GM19463 (cell line): ENCODE results near the gene GTF2B.
"Not testable (repeated sequence)": the region's sequence is repeated elsewhere in the genome, so short reads cannot be mapped to it uniquely, and the experiment has no call there.

ENCODE experiments used
- ATAC-seq: cut with Tn5 transposase; IDR thresholded peaks from one replicate; pipeline ENCODE4 v1.9.1; 2021; ENCODE audit warnings: mild to moderate bottlenecking, moderate library complexity; ENCODE audit not compliant: unreplicated experiment

GTF2B gene

GRCh38 chr1:88888750-88889149, 2.6 kb downstream of the GTF2B start:
- no peak for ATAC-seq

DNA sequence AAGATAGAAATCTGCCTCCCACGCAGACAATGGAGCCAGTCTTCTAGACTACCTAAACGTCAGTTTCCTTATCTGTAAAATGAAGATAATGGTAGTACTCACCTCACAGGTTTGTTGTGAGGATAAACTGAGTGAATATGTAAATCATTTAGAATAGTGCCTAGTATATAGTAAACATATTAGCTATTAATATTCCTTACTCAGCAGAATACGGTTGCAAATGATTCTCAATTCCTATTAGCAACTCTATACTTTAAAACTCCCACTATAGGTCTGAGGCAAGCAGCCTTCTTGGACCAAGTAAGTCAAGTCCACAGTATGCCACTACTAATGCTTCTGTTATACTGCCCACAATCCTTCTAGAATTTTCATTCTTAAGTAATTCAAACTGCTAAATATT, 5.4 kb downstream of the GTF2B start:
- ATAC-seq, result no peak

- ATAC-seq, result no peak
These were observed 8.2 kb downstream of the GTF2B start for GRCh38 chr1:88883156-88883555.

- ATAC-seq, result not testable (repeated sequence)
These were observed 10.7 kb downstream of the GTF2B start for GRCh38 chr1:88880717-88881116.

DNA sequence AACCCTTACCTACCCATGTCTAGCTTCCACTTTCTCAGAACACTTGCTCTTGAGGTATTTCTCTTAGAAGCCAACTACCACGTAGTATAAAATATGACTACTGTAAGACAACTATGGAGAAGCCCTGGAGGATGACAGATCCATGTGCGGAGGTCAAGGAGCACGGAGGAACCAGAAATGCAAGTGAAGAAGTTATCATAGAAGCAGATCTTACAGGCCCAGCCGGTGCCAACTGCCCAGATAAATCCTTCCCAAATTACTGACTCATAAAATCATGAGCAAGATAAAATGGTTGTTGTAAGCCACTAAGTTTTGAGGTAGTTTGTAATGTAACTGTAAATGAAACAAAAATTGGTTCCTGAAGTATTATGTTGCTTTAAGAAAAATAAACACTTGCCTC, 12.6 kb downstream of the GTF2B start:
- ATAC-seq, result no peak

DNA sequence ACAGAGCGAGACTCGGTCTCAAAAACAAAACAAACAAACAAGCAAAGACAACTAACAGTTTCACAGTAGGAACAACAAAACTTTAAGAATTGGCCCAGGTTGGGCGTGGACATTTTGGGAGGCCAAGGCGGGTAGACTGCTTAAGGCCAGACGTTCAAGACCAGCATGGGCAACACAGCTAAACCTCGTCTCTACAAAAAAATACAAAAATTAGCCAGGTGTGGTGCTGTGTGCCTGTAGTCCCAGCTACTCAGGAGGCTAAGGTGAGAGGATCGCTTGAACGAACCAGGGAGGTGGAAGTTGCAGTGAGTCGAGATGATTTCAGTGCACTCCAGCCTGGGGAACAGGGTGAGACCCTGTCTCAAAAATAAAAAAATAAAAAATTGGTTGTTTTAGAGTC, 13.5 kb downstream of the GTF2B start:
- no peak for ATAC-seq

DNA sequence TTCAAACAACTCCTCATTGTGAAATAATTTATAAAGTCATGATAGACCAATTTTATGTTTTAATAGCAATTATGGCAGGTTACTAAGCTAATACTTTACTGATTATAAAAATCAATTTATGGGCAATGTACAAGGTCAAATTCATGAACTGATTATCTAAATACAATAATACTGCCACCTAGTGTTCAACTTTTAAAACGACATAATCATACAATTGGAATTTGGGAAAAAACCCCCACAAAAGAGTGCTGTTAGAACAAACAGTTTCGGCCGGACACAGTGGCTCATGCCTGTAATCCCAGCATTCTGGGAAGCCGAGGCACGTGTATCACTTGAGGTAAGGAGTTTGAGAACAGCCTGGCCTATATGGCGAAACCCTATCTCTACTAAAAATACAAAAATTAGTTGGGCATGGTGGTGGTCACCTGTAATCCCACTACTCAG, 14.0 kb downstream of the GTF2B start:
- ATAC-seq, result no peak

DNA sequence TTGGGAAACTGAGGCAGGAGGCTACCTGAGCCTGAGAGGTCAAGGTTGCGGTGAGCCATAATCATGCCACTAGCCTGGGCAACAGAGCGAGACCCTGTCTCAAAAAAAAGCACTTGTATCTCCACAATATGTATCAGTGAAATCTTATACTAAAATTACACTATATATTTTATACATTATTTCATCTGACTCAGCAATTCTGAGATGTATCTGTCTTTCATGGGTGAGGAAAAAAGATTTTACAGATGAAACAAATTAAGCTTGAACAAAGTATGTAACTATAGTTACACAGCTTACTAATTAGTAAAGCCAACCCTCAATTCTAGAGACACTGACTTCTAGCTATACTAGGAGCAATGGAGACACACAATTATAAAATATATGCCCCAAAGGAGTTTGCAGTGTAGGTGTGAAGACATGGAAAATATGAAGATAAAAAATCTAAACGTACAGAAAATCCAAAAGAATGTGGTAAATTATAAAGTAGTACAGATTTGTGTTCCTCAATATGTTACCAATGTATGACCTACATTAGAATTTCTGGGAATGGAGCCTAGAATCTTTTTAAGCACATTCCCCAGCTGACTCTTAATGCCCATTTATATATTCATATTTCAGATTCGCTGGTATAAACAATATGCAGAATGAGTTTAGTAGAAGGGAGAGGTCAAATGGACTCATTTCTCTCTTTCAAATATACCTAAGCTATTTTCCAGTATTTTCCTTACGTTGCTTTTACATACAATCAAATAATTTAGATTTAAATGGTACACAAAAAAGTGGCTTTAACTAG, 14.6 kb downstream of the GTF2B start:
- no peak for ATAC-seq

DNA sequence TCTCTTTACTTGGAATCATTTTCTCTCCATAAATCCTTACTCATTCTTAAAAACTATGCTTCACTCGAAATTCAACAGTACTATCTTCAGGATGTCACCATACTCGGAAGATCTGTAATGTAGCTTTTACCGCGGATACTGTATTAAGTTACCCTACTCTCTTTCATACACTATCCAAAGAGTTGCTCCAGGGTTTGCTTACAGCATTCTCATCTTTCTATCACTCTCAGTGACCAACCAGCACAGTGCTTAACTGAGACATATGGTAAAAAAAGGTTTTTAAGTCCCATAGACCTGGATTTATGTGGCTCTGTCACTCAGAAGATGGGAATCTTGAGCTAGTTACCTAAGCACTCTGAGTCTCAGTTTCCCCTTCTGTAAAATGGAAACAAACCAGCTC, 15.8 kb downstream of the GTF2B start:
- no peak for ATAC-seq

- no peak for ATAC-seq
These were observed 17.5 kb downstream of the GTF2B start for GRCh38 chr1:88873737-88874349.

DNA sequence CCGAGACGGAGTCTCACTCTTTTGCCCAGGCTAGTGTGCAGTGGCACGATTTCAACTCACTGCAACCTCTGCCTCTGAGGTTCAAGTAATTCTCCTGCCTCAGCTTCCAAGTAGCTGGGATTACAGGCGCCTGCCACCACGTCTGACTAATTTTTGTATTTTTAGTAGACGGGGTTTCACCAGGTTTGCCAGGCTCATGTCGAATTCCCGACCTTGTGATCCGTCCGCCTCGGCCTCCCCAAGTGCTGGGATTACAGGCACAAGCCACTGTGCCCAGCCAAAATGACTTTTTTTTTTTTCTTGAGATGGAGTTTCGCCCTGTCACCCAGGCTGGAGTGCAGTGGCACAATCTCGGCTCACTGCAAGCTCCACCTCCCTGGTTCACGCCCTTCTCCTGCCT, 21.7 kb downstream of the GTF2B start:
- ATAC-seq, result not testable (repeated sequence)

DNA sequence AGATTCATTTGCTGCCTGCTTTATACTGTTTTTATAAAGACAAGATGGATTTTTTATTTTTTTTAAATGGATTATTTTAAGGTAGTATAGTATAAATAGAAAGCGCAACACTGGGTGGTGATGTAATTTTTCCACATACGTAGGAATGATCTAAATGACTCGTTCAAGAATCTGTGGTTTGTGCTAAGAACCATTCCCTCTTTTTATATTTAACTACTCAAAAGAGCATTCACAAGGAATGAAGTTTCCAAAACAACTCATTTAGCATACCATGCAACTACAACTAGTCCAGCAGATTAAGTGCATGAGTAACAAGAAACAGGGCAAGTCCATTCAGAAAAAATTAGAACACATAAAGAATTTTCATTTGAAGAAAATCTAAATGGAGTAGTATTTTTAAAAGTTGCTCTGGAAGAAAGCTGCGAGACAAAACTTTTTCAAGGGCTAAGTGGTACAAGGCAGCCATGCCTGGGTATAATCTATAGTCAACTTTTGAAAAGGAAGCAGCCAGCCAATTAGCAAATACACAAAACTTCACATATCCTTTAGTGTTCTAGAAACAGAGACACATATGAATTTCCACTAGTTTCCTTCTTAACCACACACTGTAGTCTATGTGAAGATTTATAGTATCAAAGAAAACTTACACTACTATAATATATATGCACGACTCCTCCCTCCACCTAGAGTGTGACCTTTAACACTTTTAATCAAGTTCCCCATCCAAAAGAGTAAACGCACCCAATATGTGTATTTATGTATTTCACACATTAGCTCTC, 23.4 kb downstream of the GTF2B start:
- ATAC-seq, result no peak

DNA sequence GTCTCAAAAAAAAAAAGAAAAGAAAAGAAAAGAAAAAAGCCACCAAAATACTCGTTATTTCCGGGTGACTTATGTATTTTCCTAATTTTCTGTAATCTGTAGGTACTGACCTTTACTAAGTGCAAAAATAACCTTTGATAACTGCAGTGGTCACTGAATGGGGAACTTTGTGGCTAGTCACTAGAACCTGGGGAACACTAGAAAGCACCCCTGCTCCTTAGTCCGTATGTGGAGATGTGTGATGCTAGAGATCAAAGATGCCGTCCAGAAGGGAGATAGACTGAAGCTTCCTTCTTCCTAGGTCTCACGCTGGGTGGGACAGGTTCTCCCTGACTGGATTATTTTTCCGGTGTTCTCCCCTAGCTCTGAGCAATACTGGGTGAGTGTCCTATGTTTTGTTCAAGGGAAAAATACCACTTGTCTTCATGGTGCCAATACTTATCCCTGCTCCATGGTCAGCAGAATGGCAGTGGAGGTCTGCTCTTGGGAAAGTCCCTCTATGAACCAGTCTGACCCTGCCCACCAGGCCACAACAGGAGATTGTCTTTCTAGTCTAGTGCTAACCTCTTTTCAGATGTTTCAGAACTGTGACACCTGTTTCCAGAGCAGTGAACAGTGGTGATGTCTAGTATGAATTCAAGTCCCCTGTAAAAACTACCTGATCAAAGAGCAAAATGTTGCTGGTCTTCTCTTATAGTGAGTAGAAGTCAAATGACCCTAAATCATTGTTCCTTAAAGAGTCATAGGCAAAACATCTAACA, 39.9 kb downstream of the GTF2B start:
- ATAC-seq, result no peak

DNA sequence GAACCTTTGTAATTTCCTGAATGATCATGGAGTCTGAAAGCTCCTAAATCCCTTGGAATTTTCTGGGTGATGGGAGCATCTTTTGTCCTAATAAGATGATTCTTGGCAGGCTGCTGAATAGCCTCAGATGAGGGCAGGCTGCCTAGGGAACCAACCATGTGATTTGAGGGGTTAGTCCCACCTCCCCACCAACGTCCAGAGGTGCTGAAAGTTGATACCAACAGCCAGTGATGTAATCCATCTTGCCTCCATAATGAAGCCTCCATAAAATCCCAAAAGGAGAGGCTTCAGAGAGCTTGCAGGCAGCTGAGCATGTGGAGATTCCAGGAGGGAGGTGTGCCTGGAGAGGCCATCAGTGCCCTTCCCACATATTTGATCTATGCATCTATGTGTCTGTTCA, 43.7 kb downstream of the GTF2B start:
- ATAC-seq, result no peak

DNA sequence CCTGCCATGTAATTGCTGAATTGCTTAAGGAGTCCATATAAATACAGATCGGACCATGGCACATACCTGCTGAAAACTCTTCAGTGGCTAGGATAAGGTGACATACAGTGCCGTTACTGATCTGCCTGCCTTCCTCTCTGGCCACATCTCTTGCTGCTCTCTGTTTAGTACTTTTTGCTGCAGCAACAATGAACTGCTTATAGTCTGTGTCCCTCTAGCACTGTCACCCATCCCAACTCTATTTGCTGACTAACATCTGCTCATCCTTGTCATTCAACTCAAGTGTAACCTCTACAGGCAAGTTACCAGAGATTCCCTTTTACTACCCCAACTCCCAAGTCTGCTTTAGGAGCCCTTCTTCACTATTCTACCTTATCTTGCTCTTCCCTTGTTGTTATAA, 65.6 kb downstream of the GTF2B start:
- no peak for ATAC-seq

DNA sequence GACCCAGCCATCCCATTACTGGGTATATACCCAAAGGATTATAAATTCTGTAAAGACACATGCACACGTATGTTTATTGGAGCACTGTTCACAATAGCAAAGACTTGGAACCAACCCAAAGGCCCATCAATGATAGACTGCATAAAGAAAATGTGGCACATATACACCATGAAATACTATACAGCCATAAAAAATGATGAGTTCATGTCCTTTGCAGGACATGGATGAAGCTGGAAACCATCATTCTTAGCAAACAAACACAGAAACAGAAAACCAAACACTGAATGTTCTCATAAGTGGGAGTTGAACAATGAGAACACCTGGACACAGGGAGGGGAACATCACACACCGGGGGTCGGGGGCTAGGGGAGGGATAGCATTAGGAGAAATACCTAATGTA, 71.7 kb downstream of the GTF2B start:
- not testable (repeated sequence) for ATAC-seq

DNA sequence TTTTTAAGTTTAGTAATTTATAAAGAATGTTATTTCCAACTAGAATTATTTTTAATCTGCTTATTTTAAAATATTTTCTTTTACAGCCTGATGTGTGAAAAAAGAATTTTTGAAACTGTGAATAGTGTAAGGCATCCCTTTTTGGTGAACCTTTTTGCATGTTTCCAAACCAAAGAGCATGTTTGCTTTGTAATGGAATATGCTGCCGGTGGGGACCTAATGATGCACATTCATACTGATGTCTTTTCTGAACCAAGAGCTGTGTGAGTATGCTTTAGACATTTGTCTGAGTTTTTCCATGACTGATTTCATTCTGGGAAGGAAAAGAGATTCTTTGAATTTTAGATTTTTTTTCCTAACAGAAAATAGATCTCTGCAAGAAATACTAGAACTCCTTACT, 77.9 kb downstream of the GTF2B start:
- no peak for ATAC-seq

DNA sequence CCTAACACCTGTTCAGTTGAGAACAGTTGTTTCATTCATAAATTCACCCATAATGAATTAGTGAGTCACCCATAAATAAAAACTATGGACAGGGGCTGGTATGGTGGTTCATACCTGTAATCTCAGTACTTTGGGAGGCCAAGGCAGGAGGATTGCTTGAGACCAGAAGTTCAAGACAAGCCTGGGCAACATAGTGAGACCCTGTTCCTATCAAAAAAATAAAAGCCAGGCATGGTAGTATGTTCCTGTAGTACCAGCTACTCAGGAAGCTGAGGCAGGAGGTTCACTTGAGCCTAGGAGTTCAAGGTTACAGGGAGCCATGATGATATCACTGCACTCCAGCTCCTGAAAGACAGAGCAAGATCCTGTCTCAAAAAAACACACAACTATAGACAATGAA, 79.0 kb downstream of the GTF2B start:
- no peak for ATAC-seq

DNA sequence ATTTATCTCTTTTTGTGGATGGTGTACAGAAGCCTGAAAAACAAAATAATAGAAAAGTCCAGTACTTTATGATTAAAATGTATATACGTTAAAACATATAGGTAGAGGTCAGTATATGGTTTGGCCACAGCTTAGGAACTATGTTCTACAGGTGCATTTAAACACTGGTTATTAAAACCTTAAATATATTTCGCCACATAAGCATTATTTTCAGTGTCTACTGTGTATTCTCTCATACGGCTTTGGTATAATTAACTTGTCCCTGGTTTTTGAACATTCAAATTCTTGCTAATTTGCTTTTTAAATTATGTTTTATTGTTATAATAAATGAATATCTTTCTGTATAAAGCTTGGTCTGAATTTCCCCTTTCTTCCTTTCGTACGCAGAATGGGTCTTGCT, 87.9 kb downstream of the GTF2B start:
- ATAC-seq, result no peak

GRCh38 chr1:88802950-88803349, 88.4 kb downstream of the GTF2B start:
- ATAC-seq, result no peak
